Central memory CD8-positive, alpha-beta T cell (primary cell): ENCODE data around the gene PLA2G4F.
A peak's percentile ranks its signal among the peaks of the same experiment; 100 is the strongest.

Source experiments
- ATAC-seq: fragments of 150-1000 bp; cut with Tn5 transposase; replicated peaks from 2 replicates; pipeline ENCODE4 v1.10.0; 2022; ENCODE audit warnings: mild to moderate bottlenecking, moderate FRiP score, moderate number of reproducible peaks; ENCODE audit not compliant: poor library complexity, severe bottlenecking; ENCODE audit errors: extremely low read depth
- DNase-seq, 2 donors: peaks; one replicate each; pipeline ENCODE4 v3.0.0; 2021; ENCODE audit warnings: low spot score in 2 of 2
- H3K27ac Mint-ChIP-seq: one replicate; pipeline ENCODE4 v1.8.0; 2022; ENCODE audit warnings: low read depth, mild to moderate bottlenecking, moderate library complexity, mixed read lengths
- H3K27me3 Mint-ChIP-seq: one replicate; pipeline ENCODE4 v1.8.0; 2022; ENCODE audit warnings: mixed read lengths
- H3K36me3 Mint-ChIP-seq: one replicate; pipeline ENCODE4 v1.8.0; 2022; ENCODE audit warnings: mild to moderate bottlenecking, moderate library complexity, mixed read lengths; ENCODE audit not compliant: insufficient read depth
- H3K4me1 Mint-ChIP-seq: one replicate; pipeline ENCODE4 v1.8.0; 2022; ENCODE audit warnings: mixed read lengths
- H3K4me3 Mint-ChIP-seq: one replicate; pipeline ENCODE4 v1.8.0; 2022; ENCODE audit warnings: mild to moderate bottlenecking, moderate library complexity, mixed read lengths
- H3K9me3 Mint-ChIP-seq: one replicate; pipeline ENCODE4 v1.8.0; 2022; ENCODE audit warnings: mixed read lengths

Gene PLA2G4F

GRCh38 chr15:42141246-42141645, 15.2 kb downstream of the PLA2G4F start:
- Mint-ChIP-seq H3K27ac (no peak overlapping the region), H3K9me3 (no peaks in the 10 kb centered on the region), H3K4me3 (no peak overlapping the region), H3K36me3 (no peaks in the 10 kb centered on the region), H3K4me1 (no peaks in the 10 kb centered on the region), H3K27me3 (peaks cover 20% of the 10 kb centered on the region)
- no peak for ATAC-seq
- no peak for DNase-seq

- no peak overlapping the region for H3K4me3 Mint-ChIP-seq
- ATAC-seq (no peak), DNase-seq (no peak)
- no peaks in the 10 kb centered on the region for H3K9me3 Mint-ChIP-seq
- no peak overlapping the region for H3K27ac Mint-ChIP-seq
- H3K4me1 Mint-ChIP-seq, result no peaks in the 10 kb centered on the region
- peaks cover 18% of the 10 kb centered on the region for H3K27me3 Mint-ChIP-seq
- H3K36me3 Mint-ChIP-seq, result no peaks in the 10 kb centered on the region
Measured at GRCh38 chr15:42140383-42141070, 15.9 kb downstream of the PLA2G4F start.

DNA sequence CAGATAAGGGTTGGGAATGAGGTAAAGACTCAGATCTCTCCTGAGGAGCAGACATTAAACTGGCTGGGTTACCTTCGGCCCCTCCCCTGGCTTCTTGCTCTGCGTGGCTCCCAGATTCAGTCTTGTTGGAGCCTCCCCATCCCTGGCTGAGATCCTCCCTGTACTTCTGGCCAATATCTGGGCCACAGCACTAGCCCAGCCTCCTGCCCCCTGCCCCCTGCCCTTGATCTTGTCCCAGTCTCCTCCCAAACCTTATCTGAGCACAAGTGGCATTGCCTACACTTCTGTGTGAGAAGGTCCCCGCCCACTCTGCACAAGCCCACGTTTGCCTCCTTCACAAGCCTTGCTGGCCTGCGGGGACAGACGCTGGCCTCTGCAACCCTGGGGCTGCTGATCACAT, 16.8 kb downstream of the PLA2G4F start:
- no peaks in the 10 kb centered on the region for H3K4me1 Mint-ChIP-seq
- peaks cover 12% of the 10 kb centered on the region for H3K27me3 Mint-ChIP-seq
- H3K4me3 Mint-ChIP-seq, result no peak overlapping the region

GRCh38 chr15:42138968-42139386, 17.5 kb downstream of the PLA2G4F start:
- Mint-ChIP-seq H3K27ac (no peak overlapping the region), H3K4me3 (no peak overlapping the region), H3K4me1 (no peaks in the 10 kb centered on the region), H3K36me3 (no peaks in the 10 kb centered on the region), H3K9me3 (no peaks in the 10 kb centered on the region), H3K27me3 (peaks cover 8% of the 10 kb centered on the region)
- DNase-seq (no peak), ATAC-seq (no peak)

More for the DNA sequence above, 16.8 kb downstream of the PLA2G4F start:
- Mint-ChIP-seq H3K27ac (peak overlapping the region; percentile 42), H3K9me3 (no peaks in the 10 kb centered on the region), H3K36me3 (no peaks in the 10 kb centered on the region)
- ATAC-seq (no peak), DNase-seq (no peak)

DNA sequence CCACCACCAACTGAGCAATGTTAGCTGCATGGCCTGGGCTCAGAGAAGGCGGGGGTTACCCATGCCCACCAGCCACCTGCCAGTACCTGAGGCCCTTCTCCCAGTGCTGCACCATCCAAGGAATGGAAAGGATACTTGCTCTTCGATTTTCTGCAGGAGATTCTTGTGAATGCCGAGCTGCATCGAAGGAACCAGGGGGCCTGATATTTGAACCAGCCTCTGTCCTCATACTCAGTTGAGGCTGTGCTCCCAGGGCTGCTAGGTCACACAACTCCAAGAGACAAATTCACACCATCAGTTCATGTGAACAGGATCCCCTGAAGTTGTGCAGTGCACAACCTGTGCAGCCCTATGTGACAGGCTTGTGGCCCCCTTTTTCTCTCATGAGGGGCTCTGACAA, 18.0 kb downstream of the PLA2G4F start:
- ATAC-seq (no peak), DNase-seq (no peak)
- Mint-ChIP-seq H3K4me3 (no peak overlapping the region), H3K9me3 (no peaks in the 10 kb centered on the region), H3K4me1 (no peaks in the 10 kb centered on the region), H3K27ac (no peak overlapping the region), H3K36me3 (no peaks in the 10 kb centered on the region), H3K27me3 (peaks cover 8% of the 10 kb centered on the region)

DNA sequence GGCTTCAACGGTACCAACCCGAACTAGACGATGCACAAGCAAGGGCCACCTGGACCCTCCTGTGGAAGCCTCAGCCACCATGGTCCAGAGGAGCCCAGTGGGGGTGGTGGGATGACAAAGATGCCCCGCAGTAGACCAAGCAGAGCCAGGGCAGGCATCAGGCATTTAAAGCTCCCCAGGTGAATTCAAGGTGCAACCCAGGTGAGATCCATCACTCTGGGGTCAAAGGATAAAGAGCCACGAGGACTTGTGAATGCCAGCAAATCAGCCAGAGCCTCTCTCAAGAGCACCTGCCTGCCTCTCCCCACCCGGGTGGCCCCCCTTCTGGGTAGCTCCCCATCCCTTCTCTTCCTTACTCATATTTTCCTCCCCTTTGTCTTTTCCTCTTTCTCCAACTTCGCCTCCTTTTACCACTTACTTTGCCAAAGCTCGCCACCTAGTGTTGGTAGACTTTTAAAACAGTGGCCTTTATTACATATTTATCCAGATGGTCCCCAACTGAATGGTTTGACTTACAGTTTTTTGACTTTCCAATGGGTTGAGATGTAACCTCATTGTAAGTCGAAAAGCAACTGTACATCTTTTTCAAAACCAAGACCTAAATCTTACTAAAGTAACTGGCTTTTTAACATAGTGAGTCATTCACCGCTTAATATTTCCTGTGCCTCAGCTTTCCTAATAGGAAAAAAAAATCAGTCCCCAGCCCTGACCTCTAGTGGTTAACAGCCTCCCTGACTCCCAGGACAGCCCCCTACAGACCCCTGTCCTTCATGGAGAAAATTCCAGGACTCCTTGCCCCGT, 18.8 kb downstream of the PLA2G4F start:
- no peak overlapping the region for H3K4me3 Mint-ChIP-seq
- H3K27me3 Mint-ChIP-seq, result peaks cover 8% of the 10 kb centered on the region
- no peak for ATAC-seq
- no peaks in the 10 kb centered on the region for H3K36me3 Mint-ChIP-seq
- no peak overlapping the region for H3K27ac Mint-ChIP-seq
- H3K9me3 Mint-ChIP-seq, result no peaks in the 10 kb centered on the region
- H3K4me1 Mint-ChIP-seq, result no peaks in the 10 kb centered on the region
- DNase-seq, result no peak

- Mint-ChIP-seq H3K36me3 (no peaks in the 10 kb centered on the region), H3K27ac (no peak overlapping the region), H3K4me3 (no peak overlapping the region), H3K4me1 (no peaks in the 10 kb centered on the region), H3K9me3 (no peaks in the 10 kb centered on the region), H3K27me3 (peaks cover 17% of the 10 kb centered on the region)
- DNase-seq (no peak), ATAC-seq (no peak)
Measured at GRCh38 chr15:42136513-42136912, 19.9 kb downstream of the PLA2G4F start.

- no peak overlapping the region for H3K27ac Mint-ChIP-seq
- H3K27me3 Mint-ChIP-seq, result peaks cover 29% of the 10 kb centered on the region
- no peaks in the 10 kb centered on the region for H3K36me3 Mint-ChIP-seq
- H3K4me1 Mint-ChIP-seq, result no peaks in the 10 kb centered on the region
- no peak overlapping the region for H3K4me3 Mint-ChIP-seq
- DNase-seq, result no peak
- ATAC-seq, result no peak
- H3K9me3 Mint-ChIP-seq, result no peaks in the 10 kb centered on the region
Measured at GRCh38 chr15:42135351-42135750, 21.1 kb downstream of the PLA2G4F start.

DNA sequence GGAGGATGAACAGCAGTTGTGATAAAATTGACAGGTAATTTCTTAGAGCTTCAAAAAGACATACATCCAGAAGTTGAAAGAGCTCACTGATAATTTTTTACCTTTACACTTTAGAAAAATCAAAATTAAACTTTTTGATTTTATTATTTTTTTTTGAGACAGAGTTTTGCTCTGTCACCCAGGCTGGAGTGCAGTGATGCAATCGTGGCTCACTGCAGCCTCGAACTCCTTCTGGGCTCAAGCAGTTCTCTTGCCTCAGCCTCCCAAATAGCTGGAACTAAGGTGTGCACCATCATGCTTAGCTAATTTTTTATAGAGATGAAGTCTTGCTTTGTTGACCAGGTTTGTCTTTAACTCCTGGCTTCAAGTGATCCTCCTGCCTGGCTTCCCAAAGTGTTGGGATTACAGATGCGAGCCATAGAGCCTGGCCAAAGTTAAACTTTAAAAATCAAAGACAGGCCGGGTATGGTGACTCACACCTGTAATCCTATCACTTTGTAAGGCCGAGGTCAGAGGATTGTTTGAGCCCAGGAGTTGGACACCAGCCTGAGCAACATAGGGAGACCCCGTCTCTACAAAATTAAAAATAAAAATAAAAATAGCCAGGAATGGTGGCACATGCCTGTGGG, 21.7 kb downstream of the PLA2G4F start:
- Mint-ChIP-seq H3K36me3 (no peaks in the 10 kb centered on the region), H3K27me3 (peaks cover 35% of the 10 kb centered on the region), H3K4me3 (no peak overlapping the region), H3K9me3 (no peaks in the 10 kb centered on the region), H3K4me1 (no peaks in the 10 kb centered on the region), H3K27ac (no peak overlapping the region)
- DNase-seq (no peak), ATAC-seq (no peak)

DNA sequence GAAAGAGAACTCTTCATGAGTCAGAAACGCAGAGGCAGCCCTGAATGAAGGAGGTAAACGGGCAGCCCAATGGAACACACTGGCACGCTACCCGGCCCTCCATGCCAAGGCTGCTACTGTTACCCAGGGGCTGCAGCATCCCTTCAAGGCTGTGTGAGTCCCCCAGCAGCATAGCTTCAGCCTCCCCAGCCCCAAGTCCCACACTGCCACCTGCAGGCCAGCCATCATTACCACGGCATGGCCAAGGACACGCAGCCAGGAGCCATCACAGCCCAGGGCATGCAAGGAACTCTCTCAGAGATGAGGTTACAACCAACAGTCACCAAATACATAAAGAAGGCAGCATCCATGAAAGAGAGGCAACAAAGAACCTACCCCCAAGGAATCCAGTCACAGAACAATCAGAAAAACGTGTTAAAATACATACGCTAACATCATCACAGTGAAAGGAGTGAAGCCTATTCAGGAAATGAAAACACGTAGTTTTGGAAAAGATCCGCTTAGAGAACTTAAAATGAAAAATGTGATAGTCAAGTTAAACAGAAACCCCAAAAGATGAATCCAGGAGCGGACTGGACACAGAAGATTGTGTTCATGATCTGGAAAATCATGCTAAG, 22.4 kb downstream of the PLA2G4F start:
- H3K9me3 Mint-ChIP-seq, result no peaks in the 10 kb centered on the region
- H3K4me3 Mint-ChIP-seq, result no peak overlapping the region
- DNase-seq (peak in 1 of 2 donors; percentile 24), ATAC-seq (no peak)
- peaks cover 42% of the 10 kb centered on the region for H3K27me3 Mint-ChIP-seq
- H3K36me3 Mint-ChIP-seq, result no peaks in the 10 kb centered on the region
- no peak overlapping the region for H3K27ac Mint-ChIP-seq
- no peaks in the 10 kb centered on the region for H3K4me1 Mint-ChIP-seq

GRCh38 chr15:42133356-42133755, 23.1 kb downstream of the PLA2G4F start:
- DNase-seq, result no peak
- H3K4me1 Mint-ChIP-seq, result no peaks in the 10 kb centered on the region
- peaks cover 48% of the 10 kb centered on the region for H3K27me3 Mint-ChIP-seq
- H3K4me3 Mint-ChIP-seq, result no peak overlapping the region
- ATAC-seq, result no peak
- no peaks in the 10 kb centered on the region for H3K9me3 Mint-ChIP-seq
- no peaks in the 10 kb centered on the region for H3K36me3 Mint-ChIP-seq
- H3K27ac Mint-ChIP-seq, result no peak overlapping the region

DNA sequence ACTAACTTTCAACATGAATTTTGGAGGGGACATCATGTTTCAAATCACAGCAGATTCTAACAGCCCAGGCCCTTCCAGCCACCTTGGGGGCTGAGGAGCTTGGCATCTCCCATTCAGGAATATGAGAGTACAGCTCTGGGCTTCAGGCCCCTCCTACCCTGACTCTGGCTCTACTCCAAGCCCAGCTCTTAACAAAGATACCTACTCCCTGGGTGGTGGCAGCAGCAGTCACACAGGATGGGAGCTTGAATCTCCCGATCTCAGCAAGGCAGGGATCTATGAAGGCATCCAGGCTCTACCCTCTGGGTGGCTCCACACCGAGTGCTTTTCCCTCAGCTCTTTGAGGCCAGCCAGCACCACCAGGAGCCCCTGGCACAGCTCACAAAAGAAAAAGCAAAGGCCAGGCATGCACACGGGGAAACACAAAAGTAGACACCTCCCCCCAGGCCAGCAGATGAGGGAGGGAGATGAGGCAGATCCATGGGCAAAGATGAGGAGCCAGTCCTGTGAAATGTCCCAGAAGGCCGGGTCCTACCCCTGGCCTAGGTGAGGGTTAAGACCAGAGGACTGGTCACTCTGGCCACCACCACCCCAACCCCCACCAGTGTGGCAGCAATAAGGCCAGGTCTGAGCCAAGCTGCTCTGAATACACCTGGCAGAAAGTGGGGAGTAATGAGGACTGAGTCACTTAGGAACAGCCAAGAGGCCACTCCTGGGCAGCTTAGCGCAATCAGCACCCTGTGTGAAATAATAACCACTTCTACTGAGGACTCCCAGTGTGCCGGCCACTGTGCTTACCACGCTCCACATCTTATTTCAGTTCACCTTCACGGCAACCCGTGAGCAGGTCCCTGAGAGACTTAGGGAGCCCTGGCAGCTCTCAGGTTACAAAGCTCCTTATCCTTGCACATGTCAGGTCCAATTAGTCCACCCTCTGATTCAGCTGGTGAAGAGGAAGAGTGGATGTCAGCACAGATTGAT, 24.3 kb downstream of the PLA2G4F start:
- ATAC-seq (no peak), DNase-seq (peak in 1 of 2 donors; percentile 9)
- H3K4me1 Mint-ChIP-seq, result no peaks in the 10 kb centered on the region
- H3K27me3 Mint-ChIP-seq, result peaks cover 60% of the 10 kb centered on the region
- no peak overlapping the region for H3K27ac Mint-ChIP-seq
- no peak overlapping the region for H3K4me3 Mint-ChIP-seq
- no peaks in the 10 kb centered on the region for H3K36me3 Mint-ChIP-seq
- H3K9me3 Mint-ChIP-seq, result no peaks in the 10 kb centered on the region
